Measurements from ENCODE around the gene REM1. TPM values are rescaled to one million over a fixed set of nuclear protein-coding genes. Genes with fewer than 3 reads are reported as not detected.

Gene REM1
- total RNA-seq, 1 experiment from 2014 or later, result not detected

- no TSS peak for BruUV-seq (replicated peaks)
- H3K4me3 Mint-ChIP-seq (ENCODE audit: unreplicated experiment), result peak overlapping the region; percentile 5
- Histone ChIP-seq H3K9me3 (peaks cover 10% of the 10 kb centered on the region), H3K4me3 (ENCODE audit: low read depth, low read length) (no peak overlapping the region), H3K4me1 (peaks cover 7% of the 10 kb centered on the region; the same call in 1 of the 2 replicates), H3K27me3 (replicated peaks; ENCODE audit: control insufficient read depth, insufficient read depth, low read length) (no peaks in the 10 kb centered on the region), H3K36me3 (ENCODE audit: control insufficient read depth, insufficient read depth, low read length) (no peaks in the 10 kb centered on the region)
- no peaks in the 10 kb centered on the region for H3K4me1 Mint-ChIP-seq (ENCODE audit: low read depth, unreplicated experiment)
- peaks cover 10% of the 10 kb centered on the region for H3K9me3 Mint-ChIP-seq (ENCODE audit: unreplicated experiment)
- intact Hi-C loops (cut with micrococcal nuclease; ENCODE audit: unreplicated experiment), result no loop called here
- H3K36me3 Mint-ChIP-seq (ENCODE audit: insufficient read depth, unreplicated experiment), result peaks cover 6% of the 10 kb centered on the region
- ChIA-PET CTCF (interaction anchor here (0.6 to 1.1 kb wide), 2 partner anchors 29 to 32 kb away, joined by 3 to 7 read pairs; no protein-coding TSS in a partner anchor), POLR2A (no interaction called here)
- TF ChIP-seq CTCF (IDR thresholded peaks at IDR 0.05; ENCODE audit: insufficient read depth in 1 of 2, low read depth in 1 of 2, low read length in 1 of 2, severe bottlenecking in 1 of 2, unreplicated experiment in 1 of 2), result no peak
- DNase-seq, result peak in 1 of 2 experiments; percentile 40
- peak overlapping the region; percentile 10 for H3K27ac Mint-ChIP-seq (ENCODE audit: unreplicated experiment)
- H3K27me3 Mint-ChIP-seq (ENCODE audit: insufficient read depth, unreplicated experiment), result peaks cover 16% of the 10 kb centered on the region
Measured at GRCh38 chr20:31472395-31473330, 2.4 kb upstream of the REM1 start.

GRCh38 chr20:31473331-31474096, 1.6 kb upstream of the REM1 start:
- TF ChIP-seq CTCF (IDR thresholded peaks at IDR 0.05; ENCODE audit: insufficient read depth in 1 of 2, low read depth in 1 of 2, low read length in 1 of 2, severe bottlenecking in 1 of 2, unreplicated experiment in 1 of 2), result no peak
- no peaks in the 10 kb centered on the region for H3K36me3 ChIP-seq (ENCODE audit: control insufficient read depth, insufficient read depth, low read length)
- H3K27ac Mint-ChIP-seq (ENCODE audit: unreplicated experiment), result no peak overlapping the region
- intact Hi-C loops (cut with micrococcal nuclease; ENCODE audit: unreplicated experiment), result no loop called here
- DNase-seq, result peak in 1 of 2 experiments; percentile 26
- no peaks in the 10 kb centered on the region for H3K4me1 Mint-ChIP-seq (ENCODE audit: low read depth, unreplicated experiment)
- no peak overlapping the region for H3K4me3 ChIP-seq (ENCODE audit: low read depth, low read length)
- BruUV-seq (replicated peaks), result no TSS peak
- ChIA-PET POLR2A (no interaction called here), CTCF (interaction anchor here (0.6 to 1.1 kb wide), 2 partner anchors 28 to 31 kb away, joined by 3 to 7 read pairs; no protein-coding TSS in a partner anchor)
- peaks cover 7% of the 10 kb centered on the region; the same call in 1 of the 2 replicates for H3K4me1 ChIP-seq
- peaks cover 10% of the 10 kb centered on the region for H3K9me3 Mint-ChIP-seq (ENCODE audit: unreplicated experiment)
- H3K27me3 ChIP-seq (replicated peaks; ENCODE audit: control insufficient read depth, insufficient read depth, low read length), result no peaks in the 10 kb centered on the region
- H3K36me3 Mint-ChIP-seq (ENCODE audit: insufficient read depth, unreplicated experiment), result peaks cover 6% of the 10 kb centered on the region
- no peak overlapping the region for H3K4me3 Mint-ChIP-seq (ENCODE audit: unreplicated experiment)
- H3K27me3 Mint-ChIP-seq (ENCODE audit: insufficient read depth, unreplicated experiment), result peaks cover 22% of the 10 kb centered on the region
- H3K9me3 ChIP-seq, result peaks cover 10% of the 10 kb centered on the region

GRCh38 chr20:31474097-31474436, 1.0 kb upstream of the REM1 start:
- Histone ChIP-seq H3K9me3 (peaks cover 10% of the 10 kb centered on the region), H3K27me3 (replicated peaks; ENCODE audit: control insufficient read depth, insufficient read depth, low read length) (no peaks in the 10 kb centered on the region), H3K4me1 (peaks cover 7% of the 10 kb centered on the region; the same call in 1 of the 2 replicates), H3K36me3 (ENCODE audit: control insufficient read depth, insufficient read depth, low read length) (no peaks in the 10 kb centered on the region), H3K4me3 (ENCODE audit: low read depth, low read length) (no peak overlapping the region)
- H3K9me3 Mint-ChIP-seq (ENCODE audit: unreplicated experiment), result peaks cover 10% of the 10 kb centered on the region
- TF ChIP-seq CTCF (IDR thresholded peaks at IDR 0.05; ENCODE audit: insufficient read depth in 1 of 2, low read depth in 1 of 2, low read length in 1 of 2, severe bottlenecking in 1 of 2, unreplicated experiment in 1 of 2), result no peak
- no peak overlapping the region for H3K4me3 Mint-ChIP-seq (ENCODE audit: unreplicated experiment)
- no peak overlapping the region for H3K27ac Mint-ChIP-seq (ENCODE audit: unreplicated experiment)
- H3K4me1 Mint-ChIP-seq (ENCODE audit: low read depth, unreplicated experiment), result no peaks in the 10 kb centered on the region
- DNase-seq, result no peak
- BruUV-seq (replicated peaks), result no TSS peak
- H3K27me3 Mint-ChIP-seq (ENCODE audit: insufficient read depth, unreplicated experiment), result peaks cover 22% of the 10 kb centered on the region
- intact Hi-C loops (cut with micrococcal nuclease; ENCODE audit: unreplicated experiment), result no loop called here
- CTCF ChIA-PET, result interaction anchor here (1.1 kb wide), 1 partner anchor 28 kb away, joined by 3 read pairs; no protein-coding TSS in a partner anchor
- H3K36me3 Mint-ChIP-seq (ENCODE audit: insufficient read depth, unreplicated experiment), result peaks cover 6% of the 10 kb centered on the region
- POLR2A ChIA-PET, result no interaction called here
